ENCODE measurements around the gene PCDHA13. TPM values are rescaled to one million over a fixed set of nuclear protein-coding genes. Genes with fewer than 3 reads are reported as not detected.
"Not testable (repeated sequence)": the region's sequence is repeated elsewhere in the genome, so short reads cannot be mapped to it uniquely, and the experiment has no call there.

The PCDHA13 gene, protein sequence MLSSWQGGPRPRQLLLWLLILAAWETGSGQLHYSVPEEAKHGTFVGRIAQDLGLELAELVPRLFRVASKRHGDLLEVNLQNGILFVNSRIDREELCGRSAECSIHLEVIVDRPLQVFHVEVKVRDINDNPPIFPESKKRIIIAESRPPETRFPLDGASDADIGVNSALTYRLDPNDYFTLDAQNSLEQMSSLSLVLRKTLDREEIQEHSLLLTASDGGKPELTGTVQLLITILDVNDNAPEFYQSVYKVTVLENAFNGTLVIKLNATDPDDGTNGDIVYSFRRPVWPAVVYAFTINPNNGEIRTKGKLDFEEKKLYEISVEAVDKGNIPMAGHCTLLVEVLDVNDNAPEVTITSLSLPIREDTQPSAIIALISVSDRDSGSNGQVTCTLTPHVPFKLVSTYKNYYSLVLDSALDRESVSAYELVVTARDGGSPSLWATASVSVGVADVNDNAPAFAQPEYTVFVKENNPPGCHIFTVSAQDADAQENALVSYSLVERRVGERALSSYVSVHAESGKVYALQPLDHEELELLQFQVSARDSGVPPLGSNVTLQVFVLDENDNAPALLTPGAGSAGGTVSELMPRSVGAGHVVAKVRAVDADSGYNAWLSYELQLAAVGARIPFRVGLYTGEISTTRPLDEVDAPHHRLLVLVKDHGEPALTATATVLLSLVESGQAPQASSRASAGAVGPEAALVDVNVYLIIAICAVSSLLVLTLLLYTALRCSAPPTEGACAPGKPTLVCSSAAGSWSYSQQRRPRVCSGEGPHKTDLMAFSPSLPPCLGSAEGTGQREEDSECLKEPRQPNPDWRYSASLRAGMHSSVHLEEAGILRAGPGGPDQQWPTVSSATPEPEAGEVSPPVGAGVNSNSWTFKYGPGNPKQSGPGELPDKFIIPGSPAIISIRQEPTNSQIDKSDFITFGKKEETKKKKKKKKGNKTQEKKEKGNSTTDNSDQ
- total RNA-seq (under 1 TPM in 5 of 7 donors, not detected in 2; 0.22 to 0.79 (median 0.46) TPM), polyA plus RNA-seq (under 1 TPM in 2 of 3 donors, not detected in 1; 0.20 to 0.21 TPM)
- long read RNA-seq, donor 1, result 0 reads
- long read RNA-seq, donor 2, result 0 reads

DNA sequence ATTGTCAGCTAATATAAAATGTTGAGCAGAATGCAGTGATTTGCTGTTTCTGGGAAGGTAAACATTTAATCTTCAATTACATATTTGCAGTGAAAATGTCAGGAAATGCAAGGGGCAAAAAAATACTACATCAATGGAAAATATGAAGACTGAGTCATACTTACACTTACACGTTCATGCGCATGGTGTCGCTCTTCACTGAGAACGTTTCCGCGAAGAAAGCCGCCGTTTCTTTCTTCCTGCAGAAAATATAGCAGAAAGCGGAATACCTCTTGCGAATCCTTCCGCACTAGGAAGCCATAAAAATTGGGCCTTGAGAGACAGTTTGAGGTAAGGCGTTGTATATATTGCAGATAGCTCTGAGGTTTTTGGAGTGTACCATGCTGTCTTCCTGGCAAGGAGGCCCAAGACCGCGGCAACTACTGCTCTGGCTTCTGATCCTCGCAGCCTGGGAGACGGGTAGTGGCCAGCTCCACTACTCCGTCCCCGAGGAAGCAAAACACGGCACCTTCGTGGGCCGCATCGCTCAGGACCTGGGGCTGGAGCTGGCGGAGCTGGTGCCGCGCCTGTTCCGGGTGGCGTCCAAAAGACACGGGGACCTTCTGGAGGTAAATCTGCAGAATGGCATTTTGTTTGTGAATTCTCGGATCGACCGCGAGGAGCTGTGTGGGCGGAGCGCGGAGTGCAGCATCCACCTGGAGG lies at the start of gene PCDHA13:
Gene PCDHA13 (plus strand): TSS at position 236 of the 702 bp plus-strand sequence. CDS start 145 bp downstream, at position 381.
- WGBS, 5 donors, result 15 to 26% (median 20%) methylated on average over 25 to 35 of the region's 35 CpGs
- peak within 1 kb of the TSS in 6 of 8 donors; percentile 3 to 53 (median 14) for H3K4me3 ChIP-seq
- no peaks in the 10 kb centered on the region for H3K36me3 ChIP-seq
- no peaks in the 10 kb centered on the region for H3K4me1 ChIP-seq
- peaks cover 0 to 76% (median 34%) of the 10 kb centered on the region in 8 donors for H3K9me3 ChIP-seq
- no peak for DNase-seq
- H3K27ac ChIP-seq, result no peak within 1 kb of the TSS
- peaks cover 0 to 81% (median 5%) of the 10 kb centered on the region in 7 donors for H3K27me3 ChIP-seq (replicated peaks in 1 of 7)
- intact Hi-C loops (cut with DNase I; ENCODE audit: low total_unique reads), result no loop called here
- TF ChIP-seq, protein P1, sequence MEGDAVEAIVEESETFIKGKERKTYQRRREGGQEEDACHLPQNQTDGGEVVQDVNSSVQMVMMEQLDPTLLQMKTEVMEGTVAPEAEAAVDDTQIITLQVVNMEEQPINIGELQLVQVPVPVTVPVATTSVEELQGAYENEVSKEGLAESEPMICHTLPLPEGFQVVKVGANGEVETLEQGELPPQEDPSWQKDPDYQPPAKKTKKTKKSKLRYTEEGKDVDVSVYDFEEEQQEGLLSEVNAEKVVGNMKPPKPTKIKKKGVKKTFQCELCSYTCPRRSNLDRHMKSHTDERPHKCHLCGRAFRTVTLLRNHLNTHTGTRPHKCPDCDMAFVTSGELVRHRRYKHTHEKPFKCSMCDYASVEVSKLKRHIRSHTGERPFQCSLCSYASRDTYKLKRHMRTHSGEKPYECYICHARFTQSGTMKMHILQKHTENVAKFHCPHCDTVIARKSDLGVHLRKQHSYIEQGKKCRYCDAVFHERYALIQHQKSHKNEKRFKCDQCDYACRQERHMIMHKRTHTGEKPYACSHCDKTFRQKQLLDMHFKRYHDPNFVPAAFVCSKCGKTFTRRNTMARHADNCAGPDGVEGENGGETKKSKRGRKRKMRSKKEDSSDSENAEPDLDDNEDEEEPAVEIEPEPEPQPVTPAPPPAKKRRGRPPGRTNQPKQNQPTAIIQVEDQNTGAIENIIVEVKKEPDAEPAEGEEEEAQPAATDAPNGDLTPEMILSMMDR (IDR thresholded peaks at IDR 0.05 in 8 of 11, conservative IDR thresholded peaks at IDR 0.05 in 3 of 11), result peak in 2 of 11 experiments; percentile 20 to 32
- TF ChIP-seq POLR2AphosphoS5 (IDR thresholded peaks at IDR 0.05), result no peak

DNA sequence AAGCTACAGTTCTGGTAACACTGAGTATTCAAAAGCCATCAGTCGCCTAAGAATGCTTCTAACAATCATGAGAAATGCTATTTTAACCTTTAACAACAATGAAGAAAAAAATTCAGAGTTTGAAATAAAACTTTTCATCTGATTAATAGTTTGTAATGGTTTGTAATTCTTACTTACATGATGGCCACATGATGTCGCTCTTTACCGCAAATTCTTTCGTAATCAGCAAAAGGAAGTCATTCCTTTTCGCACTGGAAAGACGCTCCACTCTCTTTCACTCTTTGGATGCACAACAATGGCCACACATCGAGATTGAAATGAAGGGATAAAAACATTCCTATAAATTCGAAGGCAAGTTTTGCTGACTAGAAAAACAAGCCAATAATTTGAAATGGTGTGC lies 47.9 kb upstream of the PCDHA13 start, which contains the start of gene PCDHA7:
Gene PCDHA7 (plus strand): TSS at position 277 of the 400 bp plus-strand sequence. CDS start 115 bp downstream, at position 392.
- peaks cover 0 to 84% (median 4%) of the 10 kb centered on the region in 7 donors for H3K27me3 ChIP-seq (replicated peaks in 1 of 7)
- H3K9me3 ChIP-seq, result peaks cover 2 to 63% (median 35%) of the 10 kb centered on the region in 8 donors
- peak within 1 kb of the TSS in 1 of 8 donors; percentile 31 for H3K4me3 ChIP-seq
- no peaks in the 10 kb centered on the region for H3K4me1 ChIP-seq
- no peak for DNase-seq
- TF ChIP-seq POLR2AphosphoS5 (IDR thresholded peaks at IDR 0.05) (no peak), POLR2A (IDR thresholded peaks at IDR 0.05) (no peak)
- TF ChIP-seq, protein P1 (IDR thresholded peaks at IDR 0.05 in 8 of 11, conservative IDR thresholded peaks at IDR 0.05 in 3 of 11), result no peak
- H3K36me3 ChIP-seq, result no peaks in the 10 kb centered on the region
- WGBS, 5 donors, result 9 to 24% (median 13%) methylated on average over 8 of the region's 8 CpGs
- no peak within 1 kb of the TSS for H3K27ac ChIP-seq
- intact Hi-C loops (cut with DNase I; ENCODE audit: low total_unique reads), result no loop called here

DNA sequence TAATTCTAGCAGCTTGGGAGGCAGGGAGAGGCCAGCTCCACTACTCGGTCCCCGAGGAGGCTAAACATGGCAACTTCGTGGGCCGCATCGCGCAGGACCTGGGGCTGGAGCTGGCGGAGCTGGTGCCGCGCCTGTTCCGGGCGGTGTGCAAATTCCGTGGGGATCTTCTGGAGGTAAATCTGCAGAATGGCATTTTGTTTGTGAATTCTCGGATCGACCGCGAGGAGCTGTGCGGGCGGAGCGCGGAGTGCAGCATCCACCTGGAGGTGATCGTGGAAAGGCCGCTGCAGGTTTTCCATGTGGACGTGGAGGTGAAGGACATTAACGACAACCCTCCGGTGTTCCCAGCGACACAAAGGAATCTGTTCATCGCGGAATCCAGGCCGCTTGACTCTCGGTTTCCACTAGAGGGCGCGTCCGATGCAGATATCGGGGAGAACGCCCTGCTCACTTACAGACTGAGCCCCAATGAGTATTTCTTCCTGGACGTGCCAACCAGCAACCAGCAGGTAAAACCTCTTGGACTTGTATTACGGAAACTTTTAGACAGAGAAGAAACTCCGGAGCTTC lies 47.4 kb upstream of the PCDHA13 start:
- intact Hi-C loops (cut with DNase I; ENCODE audit: low total_unique reads); H3K27ac ChIP-seq; DNase-seq; H3K36me3 ChIP-seq; H3K4me1 ChIP-seq: not testable (repeated sequence)
- Histone ChIP-seq H3K9me3 (peaks cover 2 to 62% (median 30%) of the 10 kb centered on the region in 8 donors), H3K4me3 (peak overlapping the region in 1 of 8 donors; percentile 31), H3K27me3 (replicated peaks in 1 of 7) (peaks cover 0 to 84% (median 4%) of the 10 kb centered on the region in 7 donors)
- 19 to 47% (median 30%) methylated on average over 23 to 29 of the region's 38 CpGs for WGBS, 5 donors
